GM19035 (cell line): Measurements from ENCODE around the gene MAEA.
A peak's percentile ranks its signal among the peaks of the same experiment; 100 is the strongest.
"Not testable (repeated sequence)": the region's sequence is repeated elsewhere in the genome, so short reads cannot be mapped to it uniquely, and the experiment has no call there.

Source experiments
- ATAC-seq: cut with Tn5 transposase; IDR thresholded peaks from one replicate; pipeline ENCODE4 v1.9.1; 2021; ENCODE audit not compliant: unreplicated experiment

The MAEA gene

GRCh38 chr4:1277667-1278665 is 11.7 kb upstream of the MAEA start:
- no peak for ATAC-seq

- ATAC-seq: no peak
Observed at GRCh38 chr4:1279253-1279652, 10.4 kb upstream of the MAEA start.

GRCh38 chr4:1283711-1284110 is 6.0 kb upstream of the MAEA start:
- no peak for ATAC-seq

GRCh38 chr4:1285151-1285789 is 4.4 kb upstream of the MAEA start:
- no peak for ATAC-seq

- ATAC-seq: no peak
Observed at GRCh38 chr4:1285790-1286553, 3.7 kb upstream of the MAEA start.

- no peak for ATAC-seq
Observed at GRCh38 chr4:1288786-1289185, 905 bp upstream of the MAEA start.

- ATAC-seq: peak; percentile 15
Observed at GRCh38 chr4:1290165-1290977, 680 bp downstream of the MAEA start.

- no peak for ATAC-seq
Observed at GRCh38 chr4:1291091-1291490, 1.4 kb downstream of the MAEA start.

- ATAC-seq: no peak
Observed at GRCh38 chr4:1291996-1292702, 2.5 kb downstream of the MAEA start.

- ATAC-seq: not testable (repeated sequence)
Observed at GRCh38 chr4:1292703-1293011, 3.0 kb downstream of the MAEA start.

GRCh38 chr4:1293531-1293941 is 3.8 kb downstream of the MAEA start:
- no peak for ATAC-seq

- ATAC-seq: no peak
Observed at GRCh38 chr4:1293991-1294390, 4.3 kb downstream of the MAEA start.

GRCh38 chr4:1294424-1294823 is 4.7 kb downstream of the MAEA start:
- ATAC-seq: no peak

GRCh38 chr4:1294891-1295290 is 5.2 kb downstream of the MAEA start:
- no peak for ATAC-seq

GRCh38 chr4:1295405-1296055 is 5.8 kb downstream of the MAEA start:
- ATAC-seq: no peak

GRCh38 chr4:1296324-1297022 is 6.8 kb downstream of the MAEA start:
- ATAC-seq: no peak

- ATAC-seq: no peak
Observed at GRCh38 chr4:1297023-1297395, 7.3 kb downstream of the MAEA start.

GRCh38 chr4:1297456-1298325 is 8.0 kb downstream of the MAEA start:
- ATAC-seq: no peak
